HepG2 (cell line): ENCODE results near the gene GPR89A. TPM values are rescaled to one million over a fixed set of nuclear protein-coding genes. Genes with fewer than 3 reads are reported as not detected.

ENCODE experiments used
- BORCS8-MEF2B ChIP-seq: sonication (generic); formaldehyde crosslinking; IDR thresholded peaks from 2 replicates; pipeline ENCODE4 v1.8.0; 2022; ENCODE audit warnings: mild to moderate bottlenecking, missing genetic modification reagents
- CHD4 ChIP-seq: fragments of 200-600 bp; sonication (generic); IDR thresholded peaks from 2 replicates; pipeline ENCODE4 v1.7.0; 2017; ENCODE audit warnings: mild to moderate bottlenecking, low read length, borderline replicate concordance
- CREM ChIP-seq, 2 experiments: sonication (generic) in 1 of 2; formaldehyde crosslinking in 1 of 2; IDR thresholded peaks; 2 replicates each; pipeline versions ENCODE4 v1.4.0 to v1.6.1; 2016 to 2020; ENCODE audit warnings: antibody characterized with exemption in 1 of 2, mild to moderate bottlenecking in 1 of 2, missing genetic modification reagents in 1 of 2
- RBM39 ChIP-seq: fragments of 200-400 bp; formaldehyde crosslinking; IDR thresholded peaks from one replicate; pipeline ENCODE4 v1.6.1; 2018; ENCODE audit warnings: antibody characterized with exemption, mild to moderate bottlenecking, low read depth, low read length; ENCODE audit not compliant: poor library complexity, severe bottlenecking
- U2AF1 ChIP-seq: fragments of 200-400 bp; formaldehyde crosslinking; optimal IDR thresholded peaks from 2 replicates; pipeline ENCODE3; 2017; ENCODE audit warnings: mild to moderate bottlenecking, low read depth, low read length
- ZNF672 ChIP-seq: sonication (generic); formaldehyde crosslinking; IDR thresholded peaks from 2 replicates; pipeline ENCODE4 v1.8.1; 2022; ENCODE audit warnings: missing genetic modification reagents
- ZNF703 ChIP-seq: sonication (generic); formaldehyde crosslinking; IDR thresholded peaks from 2 replicates; pipeline ENCODE4 v1.5.1; 2020; ENCODE audit warnings: missing genetic modification reagents, mild to moderate bottlenecking, moderate library complexity, borderline replicate concordance
- ZNF773 ChIP-seq: sonication (generic); formaldehyde crosslinking; IDR thresholded peaks from 2 replicates; pipeline ENCODE4 v1.4.0; 2020; ENCODE audit warnings: missing genetic modification reagents, borderline replicate concordance
- polyA plus RNA-seq, 8 experiments: library from polyadenylated mRNA; depleted of rRNA in 3 of 8; stranded (reverse) in 7 of 8; unstranded in 1 of 8; fragments of >200 nt; fragmentation: Illumina TruSeq in 4 of 8; extraction: Trizol in 4 of 8; gene quantifications; 2 replicates each; pipeline versions ENCODE4 v1.2.1 to v1.2.3, GENCODE V29; 2011 to 2016; ENCODE audit warnings: low read depth in 4 of 8, missing spikeins in 1 of 8, mixed read lengths in 1 of 8; ENCODE audit not compliant: insufficient read depth in 1 of 8
- total RNA-seq, 5 experiments: library from RNA; depleted of rRNA; stranded (reverse); fragments of >200 nt; fragmentation: Illumina TruSeq; extraction: Trizol; gene quantifications; 2 replicates each; pipeline ENCODE4 v1.2.3, GENCODE V29; 2016; ENCODE audit warnings: low read depth in 1 of 5
- TF ChIP-seq, protein P1 (sequence below): sonication (generic); formaldehyde crosslinking; IDR thresholded peaks from 2 replicates; pipeline ENCODE4 v1.8.1; 2023; ENCODE audit warnings: mild to moderate bottlenecking, inconsistent platforms, moderate library complexity, missing genetic modification reagents, borderline replicate concordance
- TF ChIP-seq, protein P2 (sequence below), 2 experiments: sonication (generic) in 1 of 2; formaldehyde crosslinking in 1 of 2; IDR thresholded peaks; 2 replicates each; pipeline versions ENCODE4 v1.5.1 to v1.6.1; 2011 to 2020; ENCODE audit warnings: borderline replicate concordance in 1 of 2, low read depth in 1 of 2, low read length in 1 of 2, mild to moderate bottlenecking in 1 of 2, missing genetic modification reagents in 1 of 2, moderate library complexity in 1 of 2
- TF ChIP-seq, protein P3 (sequence below): sonication (generic); formaldehyde crosslinking; IDR thresholded peaks from 2 replicates; pipeline ENCODE4 v1.8.0; 2022; ENCODE audit warnings: mild to moderate bottlenecking, missing genetic modification reagents, moderate library complexity
- TF ChIP-seq, protein P4 (sequence below): sonication (generic); formaldehyde crosslinking; IDR thresholded peaks from 2 replicates; pipeline ENCODE4 v1.5.0; 2020; ENCODE audit warnings: mild to moderate bottlenecking, missing genetic modification reagents
- TF ChIP-seq, protein P5 (sequence below): sonication (generic); formaldehyde crosslinking; IDR thresholded peaks from 2 replicates; pipeline ENCODE4 v1.5.1; 2020; ENCODE audit warnings: mild to moderate bottlenecking, missing genetic modification reagents, borderline replicate concordance
- TF ChIP-seq, protein P6 (sequence below), 2 experiments: sonication (generic) in 1 of 2; formaldehyde crosslinking in 1 of 2; IDR thresholded peaks; 2 replicates each; pipeline versions ENCODE4 v1.4.0 to v1.6.1; 2018 to 2020; ENCODE audit warnings: missing genetic modification reagents in 2 of 2, borderline replicate concordance in 1 of 2, low read depth in 1 of 2, mild to moderate bottlenecking in 1 of 2, missing biosample characterization in 1 of 2
- TF ChIP-seq, protein P7 (sequence below): sonication (generic); formaldehyde crosslinking; IDR thresholded peaks from 2 replicates; pipeline ENCODE4 v1.5.0; 2020; ENCODE audit warnings: missing genetic modification reagents, mild to moderate bottlenecking, borderline replicate concordance
- TF ChIP-seq, protein P8 (sequence below): IDR thresholded peaks from 2 replicates; pipeline ENCODE4 v1.6.1; 2018; ENCODE audit warnings: missing genetic modification reagents, mild to moderate bottlenecking, missing compliant biosample characterization

The GPR89A gene
- total and polyA plus RNA-seq, 2 of the 13 experiments (the other 11 are each of a cell fraction or from before 2014, with no cell fraction given), result 23.4 to 32.6 TPM

DNA sequence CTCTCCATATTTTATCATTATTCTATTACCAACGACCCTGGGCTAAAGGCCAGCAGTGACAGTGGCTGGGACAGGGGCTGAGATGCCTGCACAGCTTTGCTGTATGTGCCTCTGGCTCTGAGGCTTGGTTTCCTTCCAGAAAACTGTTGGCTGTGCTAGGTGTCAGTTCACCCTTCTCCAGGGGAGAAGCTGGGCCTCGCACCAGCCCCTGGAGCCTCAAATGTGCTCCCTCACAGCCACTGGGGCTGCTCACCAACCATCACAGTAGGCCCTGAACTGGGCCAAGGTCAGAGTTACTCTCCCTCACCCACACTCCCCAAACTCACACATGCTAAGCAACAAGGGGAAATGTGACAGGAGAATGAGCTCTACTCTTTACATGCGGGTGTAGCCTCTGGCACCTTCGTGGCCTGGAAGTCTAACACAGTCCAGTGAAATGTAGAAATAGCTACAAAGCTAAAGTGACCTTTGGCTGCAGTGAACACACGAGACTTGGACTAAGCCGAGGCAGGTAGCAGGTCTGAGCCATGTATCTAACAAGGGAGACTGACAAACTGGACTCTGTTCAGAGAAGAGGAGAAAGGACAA, 106.8 kb downstream of the GPR89A start (continued):
- TF ChIP-seq CREM (IDR thresholded peaks at IDR 0.05), result no peak
- TF ChIP-seq CREM (CRISPR knock-in tag; IDR thresholded peaks at IDR 0.05), result no peak
- TF ChIP-seq RBM39, result no peak
- TF ChIP-seq, protein P1, sequence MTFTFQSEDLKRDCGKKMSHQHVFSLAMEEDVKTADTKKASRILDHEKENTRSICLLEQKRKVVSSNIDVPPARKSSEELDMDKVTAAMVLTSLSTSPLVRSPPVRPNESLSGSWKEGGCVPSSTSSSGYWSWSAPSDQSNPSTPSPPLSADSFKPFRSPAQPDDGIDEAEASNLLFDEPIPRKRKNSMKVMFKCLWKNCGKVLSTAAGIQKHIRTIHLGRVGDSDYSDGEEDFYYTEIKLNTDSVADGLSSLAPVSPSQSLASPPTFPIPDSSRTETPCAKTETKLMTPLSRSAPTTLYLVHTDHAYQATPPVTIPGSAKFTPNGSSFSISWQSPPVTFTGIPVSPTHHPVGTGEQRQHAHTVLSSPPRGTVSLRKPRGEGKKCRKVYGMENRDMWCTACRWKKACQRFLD (CRISPR knock-in tag), result 0 out of 2 replicates have a peak, but pooled peaks have one; percentile 74
- TF ChIP-seq, protein P2, sequence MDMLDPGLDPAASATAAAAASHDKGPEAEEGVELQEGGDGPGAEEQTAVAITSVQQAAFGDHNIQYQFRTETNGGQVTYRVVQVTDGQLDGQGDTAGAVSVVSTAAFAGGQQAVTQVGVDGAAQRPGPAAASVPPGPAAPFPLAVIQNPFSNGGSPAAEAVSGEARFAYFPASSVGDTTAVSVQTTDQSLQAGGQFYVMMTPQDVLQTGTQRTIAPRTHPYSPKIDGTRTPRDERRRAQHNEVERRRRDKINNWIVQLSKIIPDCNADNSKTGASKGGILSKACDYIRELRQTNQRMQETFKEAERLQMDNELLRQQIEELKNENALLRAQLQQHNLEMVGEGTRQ (IDR thresholded peaks at IDR 0.05; ENCODE audit: low read depth, low read length), result no peak
- TF ChIP-seq, protein P2 (CRISPR knock-in tag; IDR thresholded peaks at IDR 0.05; ENCODE audit: borderline replicate concordance), result no peak
- no peak for TF ChIP-seq U2AF1
- TF ChIP-seq, protein P3, sequence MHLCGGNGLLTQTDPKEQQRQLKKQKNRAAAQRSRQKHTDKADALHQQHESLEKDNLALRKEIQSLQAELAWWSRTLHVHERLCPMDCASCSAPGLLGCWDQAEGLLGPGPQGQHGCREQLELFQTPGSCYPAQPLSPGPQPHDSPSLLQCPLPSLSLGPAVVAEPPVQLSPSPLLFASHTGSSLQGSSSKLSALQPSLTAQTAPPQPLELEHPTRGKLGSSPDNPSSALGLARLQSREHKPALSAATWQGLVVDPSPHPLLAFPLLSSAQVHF (CRISPR knock-in tag), result no peak
- TF ChIP-seq ZNF773 (CRISPR knock-in tag), result no peak
- TF ChIP-seq, protein P4, sequence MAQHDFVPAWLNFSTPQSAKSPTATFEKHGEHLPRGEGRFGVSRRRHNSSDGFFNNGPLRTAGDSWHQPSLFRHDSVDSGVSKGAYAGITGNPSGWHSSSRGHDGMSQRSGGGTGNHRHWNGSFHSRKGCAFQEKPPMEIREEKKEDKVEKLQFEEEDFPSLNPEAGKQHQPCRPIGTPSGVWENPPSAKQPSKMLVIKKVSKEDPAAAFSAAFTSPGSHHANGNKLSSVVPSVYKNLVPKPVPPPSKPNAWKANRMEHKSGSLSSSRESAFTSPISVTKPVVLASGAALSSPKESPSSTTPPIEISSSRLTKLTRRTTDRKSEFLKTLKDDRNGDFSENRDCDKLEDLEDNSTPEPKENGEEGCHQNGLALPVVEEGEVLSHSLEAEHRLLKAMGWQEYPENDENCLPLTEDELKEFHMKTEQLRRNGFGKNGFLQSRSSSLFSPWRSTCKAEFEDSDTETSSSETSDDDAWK (CRISPR knock-in tag), result no peak
- TF ChIP-seq, protein P5, sequence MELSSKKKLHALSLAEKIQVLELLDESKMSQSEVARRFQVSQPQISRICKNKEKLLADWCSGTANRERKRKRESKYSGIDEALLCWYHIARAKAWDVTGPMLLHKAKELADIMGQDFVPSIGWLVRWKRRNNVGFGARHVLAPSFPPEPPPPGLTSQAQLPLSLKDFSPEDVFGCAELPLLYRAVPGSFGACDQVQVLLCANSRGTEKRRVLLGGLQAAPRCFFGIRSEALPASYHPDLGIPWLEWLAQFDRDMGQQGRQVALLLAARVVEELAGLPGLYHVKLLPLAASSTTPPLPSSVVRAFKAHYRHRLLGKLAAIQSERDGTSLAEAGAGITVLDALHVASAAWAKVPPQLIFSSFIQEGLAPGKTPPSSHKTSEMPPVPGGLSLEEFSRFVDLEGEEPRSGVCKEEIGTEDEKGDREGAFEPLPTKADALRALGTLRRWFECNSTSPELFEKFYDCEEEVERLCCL, result no peak
- peak; percentile 92 for TF ChIP-seq BORCS8-MEF2B
- no peak for TF ChIP-seq CHD4
- TF ChIP-seq, protein P6, sequence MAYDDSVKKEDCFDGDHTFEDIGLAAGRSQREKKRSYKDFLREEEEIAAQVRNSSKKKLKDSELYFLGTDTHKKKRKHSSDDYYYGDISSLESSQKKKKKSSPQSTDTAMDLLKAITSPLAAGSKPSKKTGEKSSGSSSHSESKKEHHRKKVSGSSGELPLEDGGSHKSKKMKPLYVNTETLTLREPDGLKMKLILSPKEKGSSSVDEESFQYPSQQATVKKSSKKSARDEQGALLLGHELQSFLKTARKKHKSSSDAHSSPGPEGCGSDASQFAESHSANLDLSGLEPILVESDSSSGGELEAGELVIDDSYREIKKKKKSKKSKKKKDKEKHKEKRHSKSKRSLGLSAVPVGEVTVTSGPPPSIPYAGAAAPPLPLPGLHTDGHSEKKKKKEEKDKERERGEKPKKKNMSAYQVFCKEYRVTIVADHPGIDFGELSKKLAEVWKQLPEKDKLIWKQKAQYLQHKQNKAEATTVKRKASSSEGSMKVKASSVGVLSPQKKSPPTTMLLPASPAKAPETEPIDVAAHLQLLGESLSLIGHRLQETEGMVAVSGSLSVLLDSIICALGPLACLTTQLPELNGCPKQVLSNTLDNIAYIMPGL (CRISPR knock-in tag; IDR thresholded peaks at IDR 0.05; ENCODE audit: borderline replicate concordance in 1 of 2, low read depth in 1 of 2), result peak; percentile 38 to 50; a peak in 3 of 4 replicates
- TF ChIP-seq, protein P7, sequence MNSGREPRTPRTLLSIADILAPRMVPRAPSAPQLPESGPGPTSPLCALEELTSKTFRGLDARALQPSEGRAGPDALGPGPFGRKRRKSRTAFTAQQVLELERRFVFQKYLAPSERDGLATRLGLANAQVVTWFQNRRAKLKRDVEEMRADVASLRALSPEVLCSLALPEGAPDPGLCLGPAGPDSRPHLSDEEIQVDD, result no peak
- TF ChIP-seq, protein P8, sequence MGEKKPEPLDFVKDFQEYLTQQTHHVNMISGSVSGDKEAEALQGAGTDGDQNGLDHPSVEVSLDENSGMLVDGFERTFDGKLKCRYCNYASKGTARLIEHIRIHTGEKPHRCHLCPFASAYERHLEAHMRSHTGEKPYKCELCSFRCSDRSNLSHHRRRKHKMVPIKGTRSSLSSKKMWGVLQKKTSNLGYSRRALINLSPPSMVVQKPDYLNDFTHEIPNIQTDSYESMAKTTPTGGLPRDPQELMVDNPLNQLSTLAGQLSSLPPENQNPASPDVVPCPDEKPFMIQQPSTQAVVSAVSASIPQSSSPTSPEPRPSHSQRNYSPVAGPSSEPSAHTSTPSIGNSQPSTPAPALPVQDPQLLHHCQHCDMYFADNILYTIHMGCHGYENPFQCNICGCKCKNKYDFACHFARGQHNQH (CRISPR knock-in tag), result 0 out of 2 replicates have a peak, but pooled peaks have one; percentile 73
- TF ChIP-seq ZNF703, result no peak
- TF ChIP-seq ZNF672, result no peak
